ENCODE measurements around the gene TTF2. TPM values are rescaled to one million over a fixed set of nuclear protein-coding genes. Genes with fewer than 3 reads are reported as not detected.

Gene TTF2
- total RNA-seq, 1 donor from 2014 or later: 19.3 TPM

- Mint-ChIP-seq H3K4me1 (ENCODE audit: low read depth, unreplicated experiment) (peaks cover 6% of the 10 kb centered on the region), H3K27ac (ENCODE audit: unreplicated experiment) (no peak overlapping the region), H3K36me3 (ENCODE audit: unreplicated experiment) (no peaks in the 10 kb centered on the region), H3K9me3 (ENCODE audit: unreplicated experiment) (peaks cover 2% of the 10 kb centered on the region), H3K4me3 (ENCODE audit: unreplicated experiment) (no peak overlapping the region), H3K27me3 (ENCODE audit: unreplicated experiment) (peaks cover 1% of the 10 kb centered on the region)
- no peak for DNase-seq
- no peak for TF ChIP-seq CTCF (IDR thresholded peaks at IDR 0.05; ENCODE audit: partially characterized antibody, unreplicated experiment)
These were observed 76.6 kb downstream of the TTF2 start for GRCh38 chr1:117136749-117137148.

- TF ChIP-seq CTCF (IDR thresholded peaks at IDR 0.05; ENCODE audit: partially characterized antibody, unreplicated experiment): no peak
- H3K4me1 Mint-ChIP-seq (ENCODE audit: low read depth, unreplicated experiment): peaks cover 6% of the 10 kb centered on the region
- no peak for DNase-seq
- peaks cover 1% of the 10 kb centered on the region for H3K27me3 Mint-ChIP-seq (ENCODE audit: unreplicated experiment)
- H3K9me3 Mint-ChIP-seq (ENCODE audit: unreplicated experiment): peaks cover 2% of the 10 kb centered on the region
- H3K4me3 Mint-ChIP-seq (ENCODE audit: unreplicated experiment): no peak overlapping the region
- H3K27ac Mint-ChIP-seq (ENCODE audit: unreplicated experiment): no peak overlapping the region
- H3K36me3 Mint-ChIP-seq (ENCODE audit: unreplicated experiment): no peaks in the 10 kb centered on the region
These were observed 77.2 kb downstream of the TTF2 start for GRCh38 chr1:117137281-117137855.

- H3K4me3 Mint-ChIP-seq (ENCODE audit: unreplicated experiment): no peak overlapping the region
- peaks cover 1% of the 10 kb centered on the region for H3K27me3 Mint-ChIP-seq (ENCODE audit: unreplicated experiment)
- H3K36me3 Mint-ChIP-seq (ENCODE audit: unreplicated experiment): no peaks in the 10 kb centered on the region
- no peak overlapping the region for H3K27ac Mint-ChIP-seq (ENCODE audit: unreplicated experiment)
- TF ChIP-seq CTCF (IDR thresholded peaks at IDR 0.05; ENCODE audit: partially characterized antibody, unreplicated experiment): no peak
- DNase-seq: no peak
- H3K9me3 Mint-ChIP-seq (ENCODE audit: unreplicated experiment): peaks cover 2% of the 10 kb centered on the region
- peaks cover 6% of the 10 kb centered on the region for H3K4me1 Mint-ChIP-seq (ENCODE audit: low read depth, unreplicated experiment)
These were observed 78.0 kb downstream of the TTF2 start for GRCh38 chr1:117138106-117138505.

GRCh38 chr1:117138561-117138960 is 78.4 kb downstream of the TTF2 start:
- H3K9me3 Mint-ChIP-seq (ENCODE audit: unreplicated experiment): peaks cover 2% of the 10 kb centered on the region
- H3K4me3 Mint-ChIP-seq (ENCODE audit: unreplicated experiment): no peak overlapping the region
- no peak for TF ChIP-seq CTCF (IDR thresholded peaks at IDR 0.05; ENCODE audit: partially characterized antibody, unreplicated experiment)
- no peaks in the 10 kb centered on the region for H3K36me3 Mint-ChIP-seq (ENCODE audit: unreplicated experiment)
- peaks cover 1% of the 10 kb centered on the region for H3K27me3 Mint-ChIP-seq (ENCODE audit: unreplicated experiment)
- no peak for DNase-seq
- peak overlapping the region; percentile 23 for H3K27ac Mint-ChIP-seq (ENCODE audit: unreplicated experiment)
- peaks cover 6% of the 10 kb centered on the region for H3K4me1 Mint-ChIP-seq (ENCODE audit: low read depth, unreplicated experiment)

GRCh38 chr1:117142200-117142599 is 82.1 kb downstream of the TTF2 start:
- no peak for DNase-seq
- TF ChIP-seq CTCF (IDR thresholded peaks at IDR 0.05; ENCODE audit: partially characterized antibody, unreplicated experiment): no peak
- H3K27me3 Mint-ChIP-seq (ENCODE audit: unreplicated experiment): peaks cover 2% of the 10 kb centered on the region
- H3K4me1 Mint-ChIP-seq (ENCODE audit: low read depth, unreplicated experiment): peaks cover 13% of the 10 kb centered on the region
- H3K4me3 Mint-ChIP-seq (ENCODE audit: unreplicated experiment): no peak overlapping the region
- peaks cover 2% of the 10 kb centered on the region for H3K9me3 Mint-ChIP-seq (ENCODE audit: unreplicated experiment)
- no peak overlapping the region for H3K27ac Mint-ChIP-seq (ENCODE audit: unreplicated experiment)
- no peaks in the 10 kb centered on the region for H3K36me3 Mint-ChIP-seq (ENCODE audit: unreplicated experiment)
